ENCODE results near the gene AIFM3.

The AIFM3 gene

GRCh38 chr22:20959578-20960461 is 7.2 kb upstream of the AIFM3 start:
- no peak for DNase-seq

GRCh38 chr22:20960609-20961008 is 6.4 kb upstream of the AIFM3 start:
- DNase-seq, result no peak

- no peak for DNase-seq
Measured at GRCh38 chr22:20962491-20962945, 4.5 kb upstream of the AIFM3 start.

- DNase-seq, result no peak
Measured at GRCh38 chr22:20963201-20964052, 3.6 kb upstream of the AIFM3 start.

GRCh38 chr22:20964090-20964798 is 2.8 kb upstream of the AIFM3 start:
- DNase-seq, result no peak

- DNase-seq, result no peak
Measured at GRCh38 chr22:20964799-20965103, 2.3 kb upstream of the AIFM3 start.

- DNase-seq, result no peak
Measured at GRCh38 chr22:20965104-20965887, 1.8 kb upstream of the AIFM3 start.

- DNase-seq, result no peak
Measured at GRCh38 chr22:20965888-20966855, 883 bp upstream of the AIFM3 start.

- DNase-seq, result no peak
Measured at GRCh38 chr22:20967697-20968211, 699 bp downstream of the AIFM3 start.

- no peak for DNase-seq
Measured at GRCh38 chr22:20968281-20968977, 1.4 kb downstream of the AIFM3 start.

GRCh38 chr22:20970939-20971657 is 4.0 kb downstream of the AIFM3 start:
- no peak for DNase-seq

GRCh38 chr22:20972014-20972694 is 5.1 kb downstream of the AIFM3 start:
- peak in 1 of 2 experiments; percentile 46 for DNase-seq

- DNase-seq, result no peak
Measured at GRCh38 chr22:20972933-20973577, 6.0 kb downstream of the AIFM3 start.

- no peak for DNase-seq
Measured at GRCh38 chr22:20973634-20974286, 6.7 kb downstream of the AIFM3 start.

- no peak for DNase-seq
Measured at GRCh38 chr22:20974336-20974955, 7.4 kb downstream of the AIFM3 start.

- no peak for DNase-seq
Measured at GRCh38 chr22:20975541-20976290, 8.7 kb downstream of the AIFM3 start.
